Nephron (organoid): ENCODE results near the gene C5.

Experiments
- H3K27ac Mint-ChIP-seq, 3 experiments: 2 replicates each; pipeline ENCODE4 v1.8.0; 2020; ENCODE audit warnings: mixed read lengths in 3 of 3, mild to moderate bottlenecking in 2 of 3, moderate library complexity in 1 of 3
- H3K27me3 Mint-ChIP-seq: 2 replicates; pipeline ENCODE4 v1.8.0; 2021; ENCODE audit warnings: low read depth, mild to moderate bottlenecking, moderate library complexity, mixed read lengths
- H3K36me3 Mint-ChIP-seq: 2 replicates; pipeline ENCODE4 v1.8.0; 2020; ENCODE audit warnings: low read depth, mixed read lengths
- H3K4me1 Mint-ChIP-seq: 2 replicates; pipeline ENCODE4 v1.8.0; 2020; ENCODE audit warnings: mixed read lengths
- H3K4me3 Mint-ChIP-seq, 3 experiments: 2 replicates each; pipeline ENCODE4 v1.8.0; 2020; ENCODE audit warnings: mild to moderate bottlenecking in 3 of 3, mixed read lengths in 3 of 3, moderate library complexity in 2 of 3
- H3K9me3 Mint-ChIP-seq: 2 replicates; pipeline ENCODE4 v1.8.0; 2020; ENCODE audit warnings: mixed read lengths
- CTCF ChIP-seq, 3 experiments: fragments of 200-600 bp; sonication (generic); IDR thresholded peaks; one replicate each; pipeline ENCODE4 v1.5.0; 2021; ENCODE audit warnings: antibody characterized with exemption in 3 of 3; ENCODE audit not compliant: unreplicated experiment in 3 of 3

The C5 gene

DNA sequence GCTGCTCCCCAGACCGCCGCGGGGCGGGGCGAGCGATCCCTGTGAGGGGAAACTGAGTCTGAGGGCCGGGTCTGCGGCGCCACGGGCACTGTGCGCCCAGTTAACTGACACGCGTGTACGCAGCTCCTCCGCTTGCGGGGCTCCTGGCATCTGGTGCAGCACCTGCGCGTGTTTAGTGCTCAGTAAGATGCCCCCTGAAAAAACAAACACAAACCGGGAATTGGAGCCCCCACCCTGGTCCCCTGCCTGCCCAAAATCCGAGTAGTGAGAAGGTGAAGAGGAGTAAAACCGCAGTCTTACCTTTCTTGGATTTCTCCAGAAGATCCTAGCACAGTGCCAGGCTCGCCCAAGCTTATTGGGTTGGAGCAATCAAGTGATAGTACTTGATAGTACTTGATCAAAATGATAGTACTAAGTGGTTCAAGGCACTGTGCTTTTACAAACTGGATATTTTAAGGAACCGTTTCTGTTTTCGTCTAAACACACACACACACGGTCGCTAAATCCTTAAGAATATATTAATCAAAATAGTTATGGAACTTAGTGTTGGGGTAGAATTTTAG is 120.8 kb downstream of the C5 start:
- Mint-ChIP-seq H3K27ac (peak overlapping the region in 2 of 3 experiments; percentile 64 to 86), H3K36me3 (no peaks in the 10 kb centered on the region), H3K9me3 (no peaks in the 10 kb centered on the region), H3K27me3 (peaks cover 6% of the 10 kb centered on the region), H3K4me3 (peak overlapping the region; percentile 72 to 84 (median 84)), H3K4me1 (peaks cover 37% of the 10 kb centered on the region)
- peak in 1 of 3 experiments; percentile 2 for TF ChIP-seq CTCF (IDR thresholded peaks at IDR 0.05; ENCODE audit: unreplicated experiment in 3 of 3)

- Mint-ChIP-seq H3K27me3 (peaks cover 6% of the 10 kb centered on the region), H3K4me3 (peak overlapping the region; percentile 79 to 84 (median 81)), H3K9me3 (no peaks in the 10 kb centered on the region), H3K27ac (peak overlapping the region; percentile 47 to 83 (median 73)), H3K4me1 (peaks cover 30% of the 10 kb centered on the region), H3K36me3 (no peaks in the 10 kb centered on the region)
- peak in 1 of 3 experiments; percentile 19 for TF ChIP-seq CTCF (IDR thresholded peaks at IDR 0.05; ENCODE audit: unreplicated experiment in 3 of 3)
Measured at GRCh38 chr9:120928483-120929228, 121.4 kb downstream of the C5 start.

DNA sequence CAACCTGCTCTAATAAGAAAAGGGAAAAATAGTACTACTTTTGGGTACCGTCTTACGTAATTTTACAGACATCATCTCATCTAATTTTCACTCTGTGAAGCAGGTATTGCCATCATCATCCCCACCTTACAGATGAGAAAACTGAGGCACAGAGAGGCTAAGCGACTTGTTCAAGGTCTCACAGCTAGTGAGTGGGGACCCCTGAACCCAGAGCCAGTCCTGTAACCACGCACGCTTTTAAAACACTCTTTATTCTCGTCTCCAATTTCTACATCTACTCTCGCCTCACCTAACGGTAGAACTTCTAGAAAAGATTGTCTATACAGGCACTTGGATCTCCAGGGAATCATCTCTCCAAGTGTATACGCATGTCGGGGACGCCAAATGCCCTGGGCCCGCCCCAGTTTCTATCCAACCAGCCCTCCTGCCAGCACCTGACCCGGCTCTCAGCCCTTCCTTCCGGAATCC is 122.0 kb downstream of the C5 start:
- peaks cover 6% of the 10 kb centered on the region for H3K27me3 Mint-ChIP-seq
- peak overlapping the region; percentile 47 to 83 (median 73) for H3K27ac Mint-ChIP-seq
- H3K36me3 Mint-ChIP-seq, result no peaks in the 10 kb centered on the region
- no peak for TF ChIP-seq CTCF (IDR thresholded peaks at IDR 0.05; ENCODE audit: unreplicated experiment in 3 of 3)
- peaks cover 24% of the 10 kb centered on the region for H3K4me1 Mint-ChIP-seq
- H3K4me3 Mint-ChIP-seq, result peak overlapping the region; percentile 79 to 84 (median 81)
- H3K9me3 Mint-ChIP-seq, result no peaks in the 10 kb centered on the region

- no peak for TF ChIP-seq CTCF (IDR thresholded peaks at IDR 0.05; ENCODE audit: unreplicated experiment in 3 of 3)
- H3K27me3 Mint-ChIP-seq, result peaks cover 6% of the 10 kb centered on the region
- H3K9me3 Mint-ChIP-seq, result no peaks in the 10 kb centered on the region
- H3K4me1 Mint-ChIP-seq, result peaks cover 22% of the 10 kb centered on the region
- H3K36me3 Mint-ChIP-seq, result no peaks in the 10 kb centered on the region
- peak overlapping the region; percentile 37 to 83 (median 73) for H3K27ac Mint-ChIP-seq
- H3K4me3 Mint-ChIP-seq, result peak overlapping the region; percentile 56 to 78 (median 65)
Measured at GRCh38 chr9:120927269-120928014, 122.6 kb downstream of the C5 start.

GRCh38 chr9:120926397-120926928 is 123.6 kb downstream of the C5 start, which contains the start of gene TRAF1:
TRAF1 (minus strand) TSS chr9:120926796; CDS start chr9:120926075, 721 bp downstream.
- Mint-ChIP-seq H3K9me3 (no peaks in the 10 kb centered on the region), H3K4me1 (peaks cover 23% of the 10 kb centered on the region)

More at GRCh38 chr9:120926397-120926928, 123.6 kb downstream of the C5 start, which contains the start of gene TRAF1:
- TF ChIP-seq CTCF (IDR thresholded peaks at IDR 0.05; ENCODE audit: unreplicated experiment in 3 of 3), result no peak
- H3K27me3 Mint-ChIP-seq, result peaks cover 6% of the 10 kb centered on the region
- no peaks in the 10 kb centered on the region for H3K36me3 Mint-ChIP-seq
- H3K27ac Mint-ChIP-seq, result peak within 1 kb of the TSS; percentile 37 to 83 (median 73)
- peak within 1 kb of the TSS; percentile 56 to 78 (median 65) for H3K4me3 Mint-ChIP-seq
